Measurements from ENCODE around the gene MRM2.

DNA sequence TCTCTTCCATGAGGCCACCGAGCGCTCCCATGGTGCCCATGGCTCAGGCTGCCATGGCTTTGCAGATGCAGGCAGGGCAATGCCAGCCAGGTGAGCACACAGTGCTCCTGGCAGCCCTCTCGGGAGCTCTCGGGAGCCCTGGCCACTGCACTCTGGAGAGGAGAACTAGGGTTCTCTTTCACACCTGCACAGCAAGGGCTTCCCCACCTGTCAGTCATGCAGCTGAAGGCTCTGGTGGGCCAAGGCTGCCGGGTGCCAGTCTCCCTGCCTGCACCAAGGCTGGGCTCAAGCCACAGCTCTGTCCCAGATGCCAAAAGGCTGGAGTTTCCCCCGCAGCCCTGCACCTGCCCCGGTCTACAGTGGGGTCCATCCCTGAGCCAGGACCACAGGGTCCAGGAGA, 32.7 kb upstream of the MRM2 start:
- no peak for TF ChIP-seq EZH2 (IDR thresholded peaks at IDR 0.05; ENCODE audit: low read length, missing control alignments)
- TF ChIP-seq, protein P1, sequence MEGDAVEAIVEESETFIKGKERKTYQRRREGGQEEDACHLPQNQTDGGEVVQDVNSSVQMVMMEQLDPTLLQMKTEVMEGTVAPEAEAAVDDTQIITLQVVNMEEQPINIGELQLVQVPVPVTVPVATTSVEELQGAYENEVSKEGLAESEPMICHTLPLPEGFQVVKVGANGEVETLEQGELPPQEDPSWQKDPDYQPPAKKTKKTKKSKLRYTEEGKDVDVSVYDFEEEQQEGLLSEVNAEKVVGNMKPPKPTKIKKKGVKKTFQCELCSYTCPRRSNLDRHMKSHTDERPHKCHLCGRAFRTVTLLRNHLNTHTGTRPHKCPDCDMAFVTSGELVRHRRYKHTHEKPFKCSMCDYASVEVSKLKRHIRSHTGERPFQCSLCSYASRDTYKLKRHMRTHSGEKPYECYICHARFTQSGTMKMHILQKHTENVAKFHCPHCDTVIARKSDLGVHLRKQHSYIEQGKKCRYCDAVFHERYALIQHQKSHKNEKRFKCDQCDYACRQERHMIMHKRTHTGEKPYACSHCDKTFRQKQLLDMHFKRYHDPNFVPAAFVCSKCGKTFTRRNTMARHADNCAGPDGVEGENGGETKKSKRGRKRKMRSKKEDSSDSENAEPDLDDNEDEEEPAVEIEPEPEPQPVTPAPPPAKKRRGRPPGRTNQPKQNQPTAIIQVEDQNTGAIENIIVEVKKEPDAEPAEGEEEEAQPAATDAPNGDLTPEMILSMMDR (conservative IDR thresholded peaks at IDR 0.05 in 1 of 2, IDR thresholded peaks at IDR 0.05 in 1 of 2; ENCODE audit: low read depth in 1 of 2, low read length in 2 of 2): no peak
